H1 (cell line): ENCODE measurements around the gene MCC. TPM values are rescaled to one million over a fixed set of nuclear protein-coding genes. Genes with fewer than 3 reads are reported as not detected.

ENCODE experiments used
- CTCF ChIA-PET: fragments of 300-600 bp; sonication (Branson Sonifier 250); formaldehyde crosslinking; loops from one replicate; lab custom pipeline; 2021; ENCODE audit not compliant: partially characterized antibody; lab: Charles Lee
- POLR2A ChIA-PET: fragments of 300-600 bp; sonication (Branson Sonifier 250); formaldehyde crosslinking; loops from one replicate; lab custom pipeline; 2021; ENCODE audit warnings: inconsistent platforms; ENCODE audit not compliant: partially characterized antibody; lab: Charles Lee
- DNase-seq, 2 experiments: peaks; one replicate each; pipeline versions ENCODE4 v3.0.0 to v3.0.0-alpha.2; 2010 to 2022; ENCODE audit warnings: low spot score in 2 of 2, low read depth in 1 of 2, mixed read lengths in 1 of 2
- FAIRE-seq: peaks from 2 replicates; lab custom pipeline; 2011; peaks lifted over from hg19 to GRCh38; lab: Jason Lieb, UNC
- H2AFZ ChIP-seq: 2 replicates; pipeline ENCODE4 v1.8.1; 2012; ENCODE audit warnings: low read length, inconsistent platforms
- H2AK5ac ChIP-seq: 2 replicates; pipeline ENCODE4 v1.6.1; 2013; ENCODE audit warnings: low read depth, low read length
- H2BK120ac ChIP-seq: replicated peaks from 2 replicates; pipeline ENCODE3; 2013; ENCODE audit warnings: low read depth, low read length, inconsistent platforms
- H2BK12ac ChIP-seq: 2 replicates; pipeline ENCODE4 v1.6.1; 2013; ENCODE audit warnings: low read depth, low read length
- H2BK15ac ChIP-seq: 2 replicates; pipeline ENCODE4 v1.6.1; 2013; ENCODE audit warnings: low read length
- H2BK20ac ChIP-seq: 2 replicates; pipeline ENCODE4 v1.6.1; 2013; ENCODE audit warnings: low read length
- H2BK5ac ChIP-seq: 2 replicates; pipeline ENCODE4 v1.6.1; 2013; ENCODE audit warnings: low read depth, low read length
- H3K14ac ChIP-seq: 2 replicates; pipeline ENCODE4 v1.6.1; 2013; ENCODE audit warnings: inconsistent platforms; ENCODE audit not compliant: insufficient read length
- H3K18ac ChIP-seq: 2 replicates; pipeline ENCODE4 v1.6.1; 2013; ENCODE audit warnings: low read length; ENCODE audit errors: extremely low read depth
- H3K23ac ChIP-seq: 2 replicates; pipeline ENCODE4 v1.6.1; 2013; ENCODE audit warnings: inconsistent platforms; ENCODE audit not compliant: insufficient read length
- H3K23me2 ChIP-seq: 2 replicates; pipeline ENCODE4 v1.6.1; 2013; ENCODE audit warnings: low read depth, low read length
- H3K27ac ChIP-seq: 2 replicates; pipeline ENCODE4 v1.6.1; 2011; ENCODE audit warnings: low read depth, low read length, inconsistent platforms
- H3K27me3 ChIP-seq, 4 experiments: replicated peaks in 1 of 4; 1 replicate in 1 of 4; 2 replicates in 3 of 4; pipeline versions ENCODE4 v1.6.1 to v1.8.1; 2011 to 2013; ENCODE audit warnings: low read length in 3 of 4, mild to moderate bottlenecking in 3 of 4, inconsistent platforms in 2 of 4, mixed read lengths in 2 of 4, moderate library complexity in 1 of 4; ENCODE audit not compliant: control insufficient read depth in 3 of 4, insufficient read depth in 3 of 4; ENCODE audit errors: extremely low read depth in 1 of 4
- H3K36me3 ChIP-seq, 4 experiments: 2 replicates each; pipeline versions ENCODE4 v1.6.1 to v1.8.1; 2011 to 2013; ENCODE audit warnings: mild to moderate bottlenecking in 4 of 4, low read length in 3 of 4, moderate library complexity in 2 of 4, control low read depth in 1 of 4, inconsistent platforms in 1 of 4; ENCODE audit not compliant: insufficient read depth in 4 of 4, control insufficient read depth in 2 of 4
- H3K4ac ChIP-seq: replicated peaks from 2 replicates; pipeline ENCODE3; 2013; ENCODE audit warnings: low read length, low read depth, mixed read lengths, inconsistent platforms; ENCODE audit not compliant: insufficient read length
- H3K4me1 ChIP-seq, 4 experiments: replicated peaks in 1 of 4; 1 replicate in 1 of 4; 2 replicates in 3 of 4; pipeline versions ENCODE4 v1.6.1 to v1.8.1; 2011 to 2013; ENCODE audit warnings: low read length in 3 of 4, inconsistent platforms in 2 of 4, mixed read lengths in 1 of 4; ENCODE audit not compliant: insufficient read depth in 4 of 4, control insufficient read depth in 3 of 4
- H3K4me2 ChIP-seq, 2 experiments: 2 replicates each; pipeline versions ENCODE4 v1.6.1 to v1.8.1; 2011 to 2013; ENCODE audit warnings: low read depth in 2 of 2, low read length in 2 of 2, control low read depth in 1 of 2, inconsistent platforms in 1 of 2, mild to moderate bottlenecking in 1 of 2; ENCODE audit not compliant: insufficient read depth in 1 of 2
- H3K4me3 ChIP-seq, 4 experiments: fragments of 200-600, 300-600 bp in 1 of 4; sonication (generic), shearing (Covaris generic), sonication (Bioruptor Twin) in 1 of 4; 2 replicates each; pipeline versions ENCODE4 v1.5.1 to v1.8.1; 2011 to 2016; ENCODE audit warnings: low read length in 4 of 4, low read depth in 3 of 4, control low read depth in 2 of 4, inconsistent platforms in 2 of 4, mild to moderate bottlenecking in 2 of 4, mixed read lengths in 1 of 4, moderate library complexity in 1 of 4; ENCODE audit not compliant: insufficient read depth in 2 of 4; ENCODE audit errors: extremely low read depth in 1 of 4
- H3K56ac ChIP-seq: replicated peaks from 2 replicates; pipeline ENCODE3; 2013; ENCODE audit warnings: low read depth, mild to moderate bottlenecking, mixed read lengths, low read length, inconsistent platforms; ENCODE audit not compliant: insufficient read length
- H3K79me1 ChIP-seq: 2 replicates; pipeline ENCODE4 v1.6.1; 2013; ENCODE audit warnings: low read depth, low read length, control low read depth
- H3K79me2 ChIP-seq, 2 experiments: 2 replicates each; pipeline versions ENCODE4 v1.6.1 to v1.8.1; 2012 to 2013; ENCODE audit warnings: low read length in 2 of 2, mild to moderate bottlenecking in 2 of 2, inconsistent platforms in 1 of 2; ENCODE audit not compliant: insufficient read depth in 2 of 2, control insufficient read depth in 1 of 2
- H3K9ac ChIP-seq, 4 experiments: replicated peaks in 1 of 4; 1 replicate in 1 of 4; 2 replicates in 3 of 4; pipeline versions ENCODE4 v1.6.1 to v1.8.1; 2011 to 2013; ENCODE audit warnings: low read depth in 3 of 4, low read length in 3 of 4, control low read depth in 2 of 4, mild to moderate bottlenecking in 2 of 4, moderate library complexity in 2 of 4, inconsistent platforms in 1 of 4; ENCODE audit errors: extremely low read depth in 1 of 4
- H3K9me3 ChIP-seq, 2 experiments: 2 replicates each; pipeline versions ENCODE4 v1.6.1 to v1.8.1; 2012 to 2013; ENCODE audit warnings: mild to moderate bottlenecking in 2 of 2, moderate library complexity in 2 of 2, control low read depth in 1 of 2, inconsistent platforms in 1 of 2, low read depth in 1 of 2, low read length in 1 of 2, mixed read lengths in 1 of 2; ENCODE audit not compliant: insufficient read depth in 2 of 2
- H4K20me1 ChIP-seq, 2 experiments: replicated peaks in 1 of 2; 2 replicates each; pipeline versions ENCODE3 to v1.8.1; 2011 to 2013; ENCODE audit warnings: inconsistent platforms in 2 of 2, low read length in 2 of 2, mild to moderate bottlenecking in 1 of 2; ENCODE audit not compliant: insufficient read depth in 2 of 2, control insufficient read depth in 1 of 2
- H4K5ac ChIP-seq: 2 replicates; pipeline ENCODE4 v1.6.1; 2013; ENCODE audit warnings: low read length, low read depth, mixed read lengths, inconsistent platforms; ENCODE audit not compliant: insufficient read length
- H4K8ac ChIP-seq: 2 replicates; pipeline ENCODE4 v1.8.0; 2013; ENCODE audit warnings: mild to moderate bottlenecking, moderate library complexity, low read length, inconsistent platforms; ENCODE audit not compliant: insufficient read depth; ENCODE audit errors: extremely low read depth
- H4K91ac ChIP-seq: replicated peaks from 2 replicates; pipeline ENCODE3; 2013; ENCODE audit warnings: low read length, mixed read lengths, inconsistent platforms; ENCODE audit not compliant: insufficient read length
- CBX5 ChIP-seq: fragments of 300-800, 300-1000 bp; sonication (generic); IDR thresholded peaks from 2 replicates; pipeline ENCODE4 v1.7.1; 2016; ENCODE audit warnings: antibody characterized with exemption, low read length, low read depth
- CBX8 ChIP-seq: fragments of 300-800, 300-1000 bp; sonication (generic); IDR thresholded peaks from 2 replicates; pipeline ENCODE4 v1.7.1; 2016; ENCODE audit warnings: low read depth, low read length, borderline replicate concordance
- EGR1 ChIP-seq: IDR thresholded peaks from 2 replicates; pipeline ENCODE4 v1.6.1; 2011; ENCODE audit warnings: low read depth, low read length, borderline replicate concordance
- KDM1A ChIP-seq: fragments of 200-600, 300-600 bp; sonication (generic); IDR thresholded peaks from 2 replicates; pipeline ENCODE4 v1.7.1; 2016; ENCODE audit warnings: mild to moderate bottlenecking, low read length, borderline replicate concordance
- RAD21 ChIP-seq, 2 experiments: IDR thresholded peaks in 1 of 2; conservative IDR thresholded peaks in 1 of 2; 2 replicates each; pipeline ENCODE4 v1.6.1; 2011; ENCODE audit warnings: low read depth in 2 of 2, low read length in 2 of 2, improper control_type of control experiment in 1 of 2, inconsistent platforms in 1 of 2, mild to moderate bottlenecking in 1 of 2, moderate library complexity in 1 of 2
- TCF12 ChIP-seq: IDR thresholded peaks from 2 replicates; pipeline ENCODE4 v1.6.1; 2011; ENCODE audit warnings: low read depth, mild to moderate bottlenecking, low read length
- TEAD4 ChIP-seq: IDR thresholded peaks from 2 replicates; pipeline ENCODE4 v1.6.1; 2012; ENCODE audit warnings: low read depth, low read length, inconsistent platforms, mixed read lengths
- YY1 ChIP-seq: IDR thresholded peaks from 2 replicates; pipeline ENCODE4 v1.6.1; 2011; ENCODE audit warnings: low read depth, mild to moderate bottlenecking, low read length
- WGBS, 2 experiments: shearing (Covaris generic) in 1 of 2; methylation state at CpG; one replicate each; pipeline versions ENCODE4 v1.1.6 to v1.1.7; 2013 to 2015; ENCODE audit warnings: low lambda C conversion rate in 2 of 2, mixed read lengths in 2 of 2, inconsistent platforms in 1 of 2, low coverage in 1 of 2, missing lambda C conversion rate in 1 of 2; ENCODE audit not compliant: insufficient replicate concordance in 2 of 2, insufficient coverage in 1 of 2, insufficient read length in 1 of 2; ENCODE audit errors: extremely low coverage in 1 of 2, missing lambda C conversion rate in 1 of 2; 5-methylcytosine and 5-hydroxymethylcytosine counted together
- polyA plus RNA-seq, 7 experiments: library from polyadenylated mRNA; depleted of rRNA in 3 of 7; stranded (reverse) in 5 of 7; unstranded in 2 of 7; fragments of >200 nt in 5 of 7; fragments of 200-250 nt in 2 of 7; gene quantifications; 1 replicate in 5 of 7; 2 replicates in 1 of 7; 4 replicates in 1 of 7; pipeline versions ENCODE4 v1.2.1 to v1.2.3, GENCODE V29; 2011 to 2013; ENCODE audit warnings: missing spikeins in 2 of 7, mixed read lengths in 2 of 7
- total RNA-seq: library from RNA; stranded (reverse); fragmentation: NEBNext Ultra II Directional; extraction: Animal tissue kit (Norgen Biotek cat#: 25700); gene quantifications from 2 replicates; pipeline ENCODE4 v1.2.1, GENCODE V29; 2021

MCC gene
- total and polyA plus RNA-seq, 2 of the 8 experiments (the other 6 are each of a cell fraction or from before 2014, with no cell fraction given) = 2.6 to 18.3 TPM

DNA sequence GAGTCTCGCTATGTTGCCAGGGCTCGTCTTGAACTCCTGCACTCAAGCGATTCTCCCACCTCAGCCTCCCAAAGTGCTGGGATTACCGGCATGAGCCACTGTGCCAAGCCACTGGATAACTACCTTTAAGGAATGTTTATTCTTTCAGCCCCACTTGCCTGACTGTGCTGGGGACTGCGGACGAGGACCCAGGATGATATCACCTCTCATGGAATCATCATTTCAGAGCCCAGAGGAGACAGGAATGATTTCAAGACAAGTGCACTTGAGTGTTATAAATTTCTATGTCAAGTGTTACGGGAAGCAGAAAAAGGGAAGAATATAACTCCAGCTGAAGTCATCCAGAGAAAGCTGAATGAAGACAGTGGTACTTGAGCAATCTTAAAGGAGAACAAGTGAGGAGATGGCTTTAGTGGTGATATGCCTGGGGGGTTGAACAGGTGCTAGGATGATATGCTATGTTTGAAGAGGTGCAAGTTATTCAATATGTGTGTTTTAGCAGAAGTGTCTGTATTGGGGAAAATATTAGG, 402.3 kb downstream of the MCC start:
- no peak overlapping the region for H3K27ac ChIP-seq
- no peak overlapping the region for H2BK12ac ChIP-seq
- no peak overlapping the region for H3K4ac ChIP-seq
- 89% methylated on average over 7 of the region's 7 CpGs; no CpG with 5 or more reads in 1 of the 2 experiments for WGBS, 2 experiments
- H3K4me2 ChIP-seq = no peak overlapping the region
- no peaks in the 10 kb centered on the region for H3K79me1 ChIP-seq
- DNase-seq (no peak), FAIRE-seq (no peak)
- H3K27me3 ChIP-seq = no peaks in the 10 kb centered on the region; a peak in 1 of 7 replicates
- no peak overlapping the region; the same call in 1 of the 2 replicates for H4K8ac ChIP-seq
- no peak overlapping the region for H3K4me3 ChIP-seq
- ChIA-PET CTCF (interaction anchor here (0.6 to 1.7 kb wide), 2 partner anchors 36 to 294 kb away, joined by 3 to 5 read pairs; no protein-coding TSS in a partner anchor), POLR2A (no interaction called here)
- H2BK120ac ChIP-seq = no peak overlapping the region
- no peak overlapping the region for H4K5ac ChIP-seq
- no peak overlapping the region for H2AFZ ChIP-seq
- no peak overlapping the region for H3K18ac ChIP-seq
- no peak overlapping the region for H2AK5ac ChIP-seq
- H2BK15ac ChIP-seq = no peak overlapping the region
- no peak overlapping the region for H3K14ac ChIP-seq
- peaks cover 0 to 5% (median 0%) of the 10 kb centered on the region in 4 experiments; a peak in 1 of 7 replicates for H3K4me1 ChIP-seq
- H3K9ac ChIP-seq = no peak overlapping the region
- H3K23ac ChIP-seq = no peak overlapping the region
- TF ChIP-seq RAD21 (IDR thresholded peaks at IDR 0.05 in 1 of 2, conservative IDR thresholded peaks at IDR 0.05 in 1 of 2; ENCODE audit: low read depth in 2 of 2, low read length in 2 of 2) = no peak
- TF ChIP-seq CBX5 = no peak
- TF ChIP-seq TCF12 = no peak
- no peak for TF ChIP-seq TEAD4
- no peak for TF ChIP-seq CBX8
- no peak for TF ChIP-seq EGR1
- no peak for TF ChIP-seq KDM1A
- TF ChIP-seq YY1 = no peak
- no peak overlapping the region for H4K91ac ChIP-seq
- H3K79me2 ChIP-seq = no peaks in the 10 kb centered on the region
- no peaks in the 10 kb centered on the region for H3K9me3 ChIP-seq
- H3K36me3 ChIP-seq = peaks cover 0 to 4% (median 1%) of the 10 kb centered on the region in 4 experiments; a peak in 4 of 8 replicates
- no peak overlapping the region for H2BK20ac ChIP-seq
- H3K56ac ChIP-seq = no peak overlapping the region
- no peaks in the 10 kb centered on the region for H3K23me2 ChIP-seq
- no peak overlapping the region for H2BK5ac ChIP-seq
- peaks cover 0 to 4% of the 10 kb centered on the region in 2 experiments for H4K20me1 ChIP-seq
